Pancreas (tissue), 10 donors: Measurements from ENCODE around the gene LY6G6D. TPM values are rescaled to one million over a fixed set of nuclear protein-coding genes. Genes with fewer than 3 reads are reported as not detected.

Source experiments
- ATAC-seq, 4 donors: fragments of 200-7000 bp; cut with Tn5 transposase; one replicate each; pipeline versions ENCODE4 v1.8.0 to v1.9.1; 2020; ENCODE audit warnings: mild to moderate bottlenecking in 4 of 4, moderate library complexity in 4 of 4
- DNase-seq, 6 donors: peaks; one replicate each; pipeline ENCODE4 v3.0.0-alpha.2; 2020
- FAIRE-seq: peaks from 2 replicates; lab custom pipeline; 2012; peaks lifted over from hg19 to GRCh38; lab: Jason Lieb, UNC
- H3K27ac ChIP-seq, 4 donors: fragments of 200-600 bp; sonication (generic); 1 replicate in 3 of 4; 2 replicates in 1 of 4; pipeline versions ENCODE4 v1.5.0 to v1.8.0; 2020
- H3K27me3 ChIP-seq, 4 donors: fragments of 200-600 bp; one replicate each; pipeline ENCODE4 v1.8.0; 2021
- H3K36me3 ChIP-seq, 3 donors: fragments of 200-600 bp; sonication (generic) in 1 of 3; one replicate each; pipeline versions ENCODE4 v1.5.0 to v1.8.0; 2020 to 2021
- H3K4me1 ChIP-seq, 3 donors: fragments of 200-600 bp; one replicate each; pipeline ENCODE4 v1.8.0; 2021
- H3K4me3 ChIP-seq, 4 donors: fragments of 200-600 bp; sonication (generic) in 2 of 4; one replicate each; pipeline versions ENCODE4 v1.5.0 to v1.8.0; 2020 to 2021
- H3K9me3 ChIP-seq, 4 donors: fragments of 200-600 bp; one replicate each; pipeline ENCODE4 v1.8.0; 2021
- WGBS, 2 donors: extraction: QIAGEN DNeasy Blood & Tissue Kit; methylation state at CpG; one replicate each; pipeline ENCODE4 v1.1.7; 2013; 5-methylcytosine and 5-hydroxymethylcytosine counted together
- intact Hi-C, 3 donors: fragments of 100-400 bp; cut with DNase I; formaldehyde crosslinking; loops; one replicate each; pipeline versions ENCODE4 v1.11.1 to v1.14.2; 2022
- polyA plus RNA-seq, 2 donors: library from polyadenylated mRNA; stranded (reverse); fragments of 200-250 nt; gene quantifications; one replicate each; pipeline ENCODE4 v1.2.3, GENCODE V29; 2013
- total RNA-seq, 6 donors: library from RNA; stranded (reverse); fragmentation: NEBNext Ultra II Directional in 4 of 6; extraction: Animal tissue kit (Norgen Biotek cat#: 25700) in 4 of 6; gene quantifications; one replicate each; pipeline versions ENCODE4 v1.2.1 to v1.2.4, GENCODE V29; 2021 to 2023
- TF ChIP-seq, protein P1 (sequence below), 4 donors: fragments of 200-600 bp; sonication (generic) in 3 of 4; IDR thresholded peaks; one replicate each; pipeline versions ENCODE4 v1.5.0 to v1.8.0; 2021; ENCODE audit warnings: antibody characterized with exemption in 4 of 4
- donor health status: healthy with polysubstance abuse.
- donor health status: DM: no; HTN: no; CAD: no; lungs with moderate emphysema.
- donor health status: DM: no; HTN: no; CAD: no.
- donor health status: control.
- donor health status: control.
- donor health status: Bipolar disorder and iron deficiency.
- donor health status: DM: yes; HTN: yes; CAD: no.
- donor health status: DM: no; HTN: no; CAD: no.
- donor health status: DM: no; HTN: no; CAD: no.
- donor health status: DM: yes; HTN: yes; CAD: no.

Gene LY6G6D
- total and polyA plus RNA-seq, 8 donors: not detected

DNA sequence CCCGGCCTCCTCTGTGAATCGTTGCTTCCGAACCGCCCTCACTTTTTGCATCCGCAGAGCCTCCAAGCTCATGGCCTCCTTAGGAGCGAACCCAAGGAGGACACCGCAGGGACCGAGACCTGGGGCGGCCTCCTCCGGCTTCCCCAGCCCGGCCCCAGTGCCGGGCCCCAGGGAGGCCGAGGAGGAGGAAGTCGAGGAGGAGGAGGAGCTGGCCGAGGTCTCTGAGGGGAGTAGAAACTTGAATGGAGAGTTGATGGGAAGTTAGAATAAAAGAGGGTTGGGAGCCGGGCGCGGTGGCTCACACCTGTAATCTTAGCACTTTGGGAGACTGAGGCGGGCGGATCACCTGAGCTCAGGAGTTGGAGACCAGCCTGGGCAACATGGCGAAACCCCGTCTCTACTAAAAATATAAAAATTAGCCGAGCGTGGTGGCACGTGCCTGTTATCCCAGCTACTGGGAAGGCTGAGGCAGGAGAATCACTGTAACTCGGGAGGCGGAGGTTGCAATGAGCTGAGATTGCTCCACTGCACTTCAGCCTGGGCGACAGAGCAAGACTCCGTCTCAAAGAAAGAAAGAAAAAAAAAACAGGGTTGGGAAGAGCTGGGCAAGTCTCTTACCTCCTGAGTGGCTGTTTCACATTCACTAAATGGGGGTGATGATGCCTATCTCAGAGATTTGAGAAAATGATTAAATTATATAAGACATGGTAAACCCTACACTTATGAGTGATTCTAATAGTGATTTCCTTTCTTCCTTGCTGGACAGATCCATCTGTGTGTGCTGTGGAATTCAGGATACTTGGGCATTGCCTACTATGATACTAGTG is 25.5 kb downstream of the LY6G6D start:
- WGBS, 2 donors: 22 to 24% methylated on average over 29 of the region's 29 CpGs
- Histone ChIP-seq H3K4me1 (peaks cover 22 to 30% (median 29%) of the 10 kb centered on the region in 3 donors), H3K9me3 (no peaks in the 10 kb centered on the region), H3K27ac (peak overlapping the region in 3 of 4 donors; percentile 63 to 92 (median 89)), H3K27me3 (no peaks in the 10 kb centered on the region), H3K4me3 (peak overlapping the region; percentile 54 to 80 (median 63)), H3K36me3 (no peaks in the 10 kb centered on the region)
- ATAC-seq (no peak), FAIRE-seq (no peak), DNase-seq (no peak)
- TF ChIP-seq, protein P1, sequence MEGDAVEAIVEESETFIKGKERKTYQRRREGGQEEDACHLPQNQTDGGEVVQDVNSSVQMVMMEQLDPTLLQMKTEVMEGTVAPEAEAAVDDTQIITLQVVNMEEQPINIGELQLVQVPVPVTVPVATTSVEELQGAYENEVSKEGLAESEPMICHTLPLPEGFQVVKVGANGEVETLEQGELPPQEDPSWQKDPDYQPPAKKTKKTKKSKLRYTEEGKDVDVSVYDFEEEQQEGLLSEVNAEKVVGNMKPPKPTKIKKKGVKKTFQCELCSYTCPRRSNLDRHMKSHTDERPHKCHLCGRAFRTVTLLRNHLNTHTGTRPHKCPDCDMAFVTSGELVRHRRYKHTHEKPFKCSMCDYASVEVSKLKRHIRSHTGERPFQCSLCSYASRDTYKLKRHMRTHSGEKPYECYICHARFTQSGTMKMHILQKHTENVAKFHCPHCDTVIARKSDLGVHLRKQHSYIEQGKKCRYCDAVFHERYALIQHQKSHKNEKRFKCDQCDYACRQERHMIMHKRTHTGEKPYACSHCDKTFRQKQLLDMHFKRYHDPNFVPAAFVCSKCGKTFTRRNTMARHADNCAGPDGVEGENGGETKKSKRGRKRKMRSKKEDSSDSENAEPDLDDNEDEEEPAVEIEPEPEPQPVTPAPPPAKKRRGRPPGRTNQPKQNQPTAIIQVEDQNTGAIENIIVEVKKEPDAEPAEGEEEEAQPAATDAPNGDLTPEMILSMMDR (IDR thresholded peaks at IDR 0.05): no peak
- intact Hi-C loops: no loop called here

DNA sequence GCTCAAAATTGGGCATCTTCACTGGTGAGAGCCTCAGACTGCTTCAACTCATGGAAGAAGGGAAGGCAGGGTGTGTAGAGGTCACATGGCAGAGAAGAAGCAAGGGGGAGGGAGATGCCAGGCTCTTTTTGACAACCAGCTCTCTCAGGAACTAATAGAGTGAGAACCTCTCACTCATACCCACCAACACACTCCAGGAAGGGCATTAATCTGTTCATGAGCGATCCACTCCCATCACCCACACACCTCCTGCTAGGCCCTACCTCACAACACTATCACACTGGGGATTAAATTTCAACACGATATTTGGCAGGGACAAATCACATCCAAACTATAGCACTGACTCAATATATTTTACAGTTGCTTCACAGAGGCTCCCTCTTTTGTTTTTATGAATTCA is 26.7 kb downstream of the LY6G6D start:
- Histone ChIP-seq H3K9me3 (no peaks in the 10 kb centered on the region), H3K4me1 (peaks cover 20 to 26% (median 26%) of the 10 kb centered on the region in 3 donors), H3K4me3 (no peak overlapping the region), H3K27ac (no peak overlapping the region), H3K36me3 (no peaks in the 10 kb centered on the region), H3K27me3 (no peaks in the 10 kb centered on the region)
- TF ChIP-seq, protein P1 (IDR thresholded peaks at IDR 0.05): no peak
- DNase-seq (no peak), ATAC-seq (no peak), FAIRE-seq (no peak)
- intact Hi-C loops: no loop called here
- WGBS, 2 donors: 61 to 69% methylated on average over 2 of the region's 2 CpGs

DNA sequence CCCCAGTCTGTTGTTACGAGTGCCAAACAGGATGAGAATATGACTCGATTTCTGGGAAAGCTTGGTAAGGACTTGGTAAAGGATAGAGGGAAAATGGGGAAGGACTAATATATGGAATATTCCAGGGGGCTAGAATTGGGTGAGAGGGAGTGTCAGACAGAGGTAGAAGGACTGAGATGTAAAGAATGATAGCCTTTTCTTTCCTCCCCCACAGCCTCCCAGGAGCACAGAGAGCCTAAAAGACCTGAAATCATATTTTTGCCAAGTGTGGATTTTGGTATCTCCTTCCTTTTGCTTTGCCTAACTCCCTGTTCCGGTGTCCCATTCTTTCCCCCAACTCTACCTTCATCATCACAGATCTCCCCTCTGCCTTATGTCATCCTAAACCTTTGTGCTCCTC is 27.7 kb downstream of the LY6G6D start:
- 87 to 95% methylated on average over 3 of the region's 3 CpGs for WGBS, 2 donors
- TF ChIP-seq, protein P1 (IDR thresholded peaks at IDR 0.05): no peak
- intact Hi-C loops: no loop called here

DNA sequence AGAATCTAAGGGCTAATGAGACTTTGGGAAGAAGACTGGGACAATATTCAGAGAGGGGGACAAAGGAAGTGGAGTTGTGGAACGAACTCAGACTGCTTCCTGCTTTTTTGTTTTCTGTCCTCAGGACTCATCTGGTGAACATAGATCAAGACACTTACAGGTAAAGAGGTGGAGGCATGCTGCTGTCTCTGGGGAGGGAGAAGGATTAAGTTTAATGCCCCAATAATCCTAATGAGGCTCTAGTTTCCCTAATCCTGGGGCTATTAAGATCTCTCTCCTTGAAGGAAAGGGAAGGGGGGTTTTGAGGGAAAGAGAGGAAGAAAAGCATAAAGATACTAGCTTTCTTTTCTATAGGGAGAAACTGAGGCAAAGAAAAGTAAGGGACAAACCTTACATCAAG is 29.3 kb downstream of the LY6G6D start:
- H3K36me3 ChIP-seq: no peaks in the 10 kb centered on the region
- FAIRE-seq (no peak), DNase-seq (no peak), ATAC-seq (no peak)
- H3K4me1 ChIP-seq: peaks cover 0 to 4% (median under 1%) of the 10 kb centered on the region in 3 donors
- H3K27ac ChIP-seq: no peak overlapping the region
- WGBS, 2 donors: 75 to 88% methylated on average over 1 of the region's 1 CpG
- intact Hi-C loops: no loop called here
- no peaks in the 10 kb centered on the region for H3K27me3 ChIP-seq
- no peaks in the 10 kb centered on the region for H3K9me3 ChIP-seq
- H3K4me3 ChIP-seq: no peak overlapping the region
- TF ChIP-seq, protein P1 (IDR thresholded peaks at IDR 0.05): no peak

More for the DNA sequence above, 27.7 kb downstream of the LY6G6D start:
- DNase-seq (no peak), FAIRE-seq (no peak), ATAC-seq (no peak)
- no peaks in the 10 kb centered on the region for H3K9me3 ChIP-seq
- H3K27ac ChIP-seq: no peak overlapping the region
- peaks cover 9 to 17% (median 15%) of the 10 kb centered on the region in 3 donors for H3K4me1 ChIP-seq
- H3K27me3 ChIP-seq: no peaks in the 10 kb centered on the region
- H3K4me3 ChIP-seq: no peak overlapping the region
- H3K36me3 ChIP-seq: no peaks in the 10 kb centered on the region
